Measurements from ENCODE around the gene GK. TPM values are rescaled to one million over a fixed set of nuclear protein-coding genes. Genes with fewer than 3 reads are reported as not detected.
A peak's percentile ranks its signal among the peaks of the same experiment; 100 is the strongest.

The GK gene
- total RNA-seq, 3 donors from 2014 or later (not counting 1 experiment from before 2014, with no cell fraction given), result 5.1 to 10.2 (median 7.6) TPM

DNA sequence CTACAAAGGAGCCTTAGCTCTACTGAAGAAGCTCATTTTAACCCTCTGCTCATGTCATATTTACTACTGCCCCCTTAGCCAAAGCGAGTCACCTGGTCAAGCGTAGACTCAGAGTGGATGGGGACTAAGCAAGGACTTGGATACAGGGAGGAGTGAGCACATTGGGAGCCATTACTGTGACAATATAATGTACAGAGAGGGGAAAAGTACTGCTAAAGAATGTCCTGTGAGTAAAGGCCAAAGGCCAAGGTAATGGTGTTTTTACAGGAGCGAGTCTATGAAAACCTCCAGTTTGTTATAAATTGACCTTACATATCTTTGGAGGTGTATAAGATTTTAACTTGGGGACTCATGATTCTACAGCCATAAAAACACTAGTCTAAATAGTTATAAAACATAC, 10.6 kb upstream of the GK start:
- Histone ChIP-seq H3K36me3 (ENCODE audit: control insufficient read depth, insufficient read depth, low read length) (no peaks in the 10 kb centered on the region), H3K4me3 (ENCODE audit: low read length) (no peak overlapping the region), H3K9me3 (ENCODE audit: control insufficient read depth, insufficient read depth, low read length) (no peaks in the 10 kb centered on the region), H3K27me3 (ENCODE audit: control insufficient read depth, insufficient read depth, low read length) (no peaks in the 10 kb centered on the region), H3K4me1 (ENCODE audit: control insufficient read depth, insufficient read depth, low read length) (no peaks in the 10 kb centered on the region), H3K27ac (ENCODE audit: low read length) (no peak overlapping the region)
- H3K4me3 Mint-ChIP-seq, result no peak overlapping the region
- no peaks in the 10 kb centered on the region for H3K36me3 Mint-ChIP-seq
- H3K27ac Mint-ChIP-seq, result no peak overlapping the region
- H3K27me3 Mint-ChIP-seq (ENCODE audit: low read depth in 2 of 2), result no peaks in the 10 kb centered on the region
- DNase-seq, result no peak
- H3K4me1 Mint-ChIP-seq, result no peaks in the 10 kb centered on the region
- ATAC-seq, result no peak
- H3K9me3 Mint-ChIP-seq, result no peaks in the 10 kb centered on the region
- 100% methylated on average over 3 of the region's 3 CpGs for WGBS (ENCODE audit: insufficient coverage)
- intact Hi-C loops (cut with micrococcal nuclease), result no loop called here
- TF ChIP-seq, protein P1, sequence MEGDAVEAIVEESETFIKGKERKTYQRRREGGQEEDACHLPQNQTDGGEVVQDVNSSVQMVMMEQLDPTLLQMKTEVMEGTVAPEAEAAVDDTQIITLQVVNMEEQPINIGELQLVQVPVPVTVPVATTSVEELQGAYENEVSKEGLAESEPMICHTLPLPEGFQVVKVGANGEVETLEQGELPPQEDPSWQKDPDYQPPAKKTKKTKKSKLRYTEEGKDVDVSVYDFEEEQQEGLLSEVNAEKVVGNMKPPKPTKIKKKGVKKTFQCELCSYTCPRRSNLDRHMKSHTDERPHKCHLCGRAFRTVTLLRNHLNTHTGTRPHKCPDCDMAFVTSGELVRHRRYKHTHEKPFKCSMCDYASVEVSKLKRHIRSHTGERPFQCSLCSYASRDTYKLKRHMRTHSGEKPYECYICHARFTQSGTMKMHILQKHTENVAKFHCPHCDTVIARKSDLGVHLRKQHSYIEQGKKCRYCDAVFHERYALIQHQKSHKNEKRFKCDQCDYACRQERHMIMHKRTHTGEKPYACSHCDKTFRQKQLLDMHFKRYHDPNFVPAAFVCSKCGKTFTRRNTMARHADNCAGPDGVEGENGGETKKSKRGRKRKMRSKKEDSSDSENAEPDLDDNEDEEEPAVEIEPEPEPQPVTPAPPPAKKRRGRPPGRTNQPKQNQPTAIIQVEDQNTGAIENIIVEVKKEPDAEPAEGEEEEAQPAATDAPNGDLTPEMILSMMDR (IDR thresholded peaks at IDR 0.05), result no peak

DNA sequence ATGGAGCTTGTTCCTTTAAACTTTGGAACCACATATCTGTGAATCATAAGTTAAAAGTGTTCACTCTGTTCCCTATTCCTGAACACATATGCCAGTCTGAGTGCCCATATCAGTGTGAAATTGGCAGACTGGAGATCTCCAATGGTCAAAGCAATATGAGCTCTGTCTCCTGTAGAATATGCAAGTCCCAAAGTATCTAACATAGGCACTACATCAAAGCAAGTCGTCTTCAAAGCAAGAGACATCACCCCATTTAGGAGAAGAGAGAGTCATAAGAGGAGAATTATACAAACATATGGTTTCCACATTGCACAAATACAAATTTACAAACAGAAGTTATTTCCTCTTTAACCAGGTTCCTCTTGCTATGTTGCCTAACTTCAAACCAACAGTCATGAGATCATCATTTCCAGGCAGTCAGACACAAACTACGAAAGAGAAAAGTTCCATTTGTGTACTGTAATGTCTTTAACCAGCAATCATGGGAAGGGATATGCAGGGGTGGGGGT, 9.9 kb upstream of the GK start:
- TF ChIP-seq, protein P1 (IDR thresholded peaks at IDR 0.05), result no peak
- Histone ChIP-seq H3K4me3 (ENCODE audit: low read length) (no peak overlapping the region), H3K27me3 (ENCODE audit: control insufficient read depth, insufficient read depth, low read length) (no peaks in the 10 kb centered on the region), H3K27ac (ENCODE audit: low read length) (no peak overlapping the region), H3K9me3 (ENCODE audit: control insufficient read depth, insufficient read depth, low read length) (no peaks in the 10 kb centered on the region), H3K36me3 (ENCODE audit: control insufficient read depth, insufficient read depth, low read length) (no peaks in the 10 kb centered on the region), H3K4me1 (ENCODE audit: control insufficient read depth, insufficient read depth, low read length) (no peaks in the 10 kb centered on the region)
- Mint-ChIP-seq H3K36me3 (no peaks in the 10 kb centered on the region), H3K4me1 (no peaks in the 10 kb centered on the region), H3K27me3 (ENCODE audit: low read depth in 2 of 2) (no peaks in the 10 kb centered on the region), H3K27ac (no peak overlapping the region), H3K9me3 (no peaks in the 10 kb centered on the region), H3K4me3 (no peak overlapping the region)
- WGBS (ENCODE audit: insufficient coverage), result 13% methylated on average over 1 of the region's 2 CpGs
- DNase-seq (no peak), ATAC-seq (no peak)
- intact Hi-C loops (cut with micrococcal nuclease), result no loop called here

DNA sequence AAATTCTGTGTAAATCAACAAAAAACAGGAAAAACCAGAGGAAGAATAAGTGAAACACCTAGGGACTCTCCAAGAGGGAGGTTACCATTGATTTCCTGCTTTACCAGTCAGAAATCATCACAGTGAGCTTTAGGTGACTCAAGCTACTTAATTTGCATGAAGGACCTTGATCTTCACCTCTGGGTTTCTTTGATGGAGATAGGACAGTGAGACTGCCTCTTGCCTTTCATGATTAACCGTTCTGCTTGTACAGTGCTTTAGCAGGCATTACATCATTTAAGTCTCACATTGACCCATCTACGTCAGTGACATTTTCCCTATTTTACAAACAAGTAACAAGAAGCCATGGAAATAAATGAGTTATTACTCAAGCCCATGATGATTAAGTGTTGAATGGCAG, 3.4 kb upstream of the GK start:
- Histone ChIP-seq H3K27ac (ENCODE audit: low read length) (no peak overlapping the region), H3K4me3 (ENCODE audit: low read length) (no peak overlapping the region), H3K4me1 (ENCODE audit: control insufficient read depth, insufficient read depth, low read length) (peaks cover 8% of the 10 kb centered on the region), H3K36me3 (ENCODE audit: control insufficient read depth, insufficient read depth, low read length) (no peaks in the 10 kb centered on the region), H3K27me3 (ENCODE audit: control insufficient read depth, insufficient read depth, low read length) (no peaks in the 10 kb centered on the region), H3K9me3 (ENCODE audit: control insufficient read depth, insufficient read depth, low read length) (no peaks in the 10 kb centered on the region)
- Mint-ChIP-seq H3K36me3 (no peaks in the 10 kb centered on the region), H3K27me3 (ENCODE audit: low read depth in 2 of 2) (no peaks in the 10 kb centered on the region), H3K9me3 (no peaks in the 10 kb centered on the region), H3K4me1 (peaks cover 5 to 15% of the 10 kb centered on the region in 2 donors), H3K27ac (no peak overlapping the region), H3K4me3 (no peak overlapping the region)
- no peak for ATAC-seq
- TF ChIP-seq, protein P1 (IDR thresholded peaks at IDR 0.05), result no peak
- DNase-seq, result peak in 1 of 2 donors; percentile 54
- WGBS (ENCODE audit: insufficient coverage), result no CpG with 5 or more reads among the region's 2 CpGs
- intact Hi-C loops (cut with micrococcal nuclease), result loop anchor here (5.0 kb wide), 2 partner anchors 73 to 237 kb away; partner anchors contain the start of genes TAB3 and TASL

Data from natural killer cell (primary cell).